ENCODE data around the gene PSPH.
A peak's percentile ranks its signal among the peaks of the same experiment; 100 is the strongest.
"Not testable (repeated sequence)": the region's sequence is repeated elsewhere in the genome, so short reads cannot be mapped to it uniquely, and the experiment has no call there.

Gene PSPH

DNA sequence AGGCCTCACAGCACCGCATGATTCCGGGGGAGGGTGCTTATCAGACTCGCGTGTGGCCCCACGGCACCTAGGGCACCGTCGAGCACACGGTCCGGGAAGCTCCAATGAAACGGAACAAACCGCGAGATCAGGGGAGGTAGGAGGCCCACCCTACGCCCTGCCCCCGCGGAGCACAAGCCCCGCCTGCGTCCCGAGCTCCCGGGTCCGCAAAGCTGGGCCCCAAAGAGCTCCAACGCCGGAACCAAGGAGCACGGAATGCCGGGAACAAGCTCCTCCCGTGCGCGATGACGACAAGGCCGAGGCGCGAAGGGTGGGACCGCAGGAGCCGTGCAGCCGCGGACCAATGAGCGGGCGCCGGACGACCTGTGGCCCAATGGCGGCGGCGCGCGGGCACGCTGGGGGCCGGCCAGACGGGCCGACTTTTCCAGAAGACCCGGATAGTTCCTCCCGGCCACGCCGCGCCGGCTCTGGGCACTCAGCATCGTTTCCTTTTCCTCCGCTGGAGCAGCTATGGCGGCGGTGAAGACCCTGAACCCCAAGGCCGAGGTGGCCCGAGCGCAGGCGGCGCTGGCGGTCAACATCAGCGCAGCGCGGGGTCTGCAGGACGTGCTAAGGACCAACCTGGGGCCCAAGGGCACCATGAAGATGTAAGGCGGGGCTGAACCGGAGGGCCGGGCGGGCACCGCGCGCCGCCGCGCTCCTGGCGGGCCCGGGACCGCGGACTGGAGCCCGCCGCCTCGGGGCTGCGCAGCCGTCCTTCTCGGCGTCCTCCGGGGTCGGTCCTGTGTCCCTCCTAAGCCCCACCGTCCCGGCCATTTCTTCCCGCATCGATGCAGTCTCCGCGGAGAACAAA, at the start of gene PSPH, which contains the start of gene CCT6A:
TSS of gene PSPH (minus strand) at position 106 of the 853 bp plus-strand sequence. CDS start 30,232 bp downstream, outside the sequence.
TSS of gene CCT6A (plus strand) at position 427 of the 853 bp plus-strand sequence. CDS start at position 511, 84 bp downstream.
- peak; percentile 99 for DNase-seq

DNA sequence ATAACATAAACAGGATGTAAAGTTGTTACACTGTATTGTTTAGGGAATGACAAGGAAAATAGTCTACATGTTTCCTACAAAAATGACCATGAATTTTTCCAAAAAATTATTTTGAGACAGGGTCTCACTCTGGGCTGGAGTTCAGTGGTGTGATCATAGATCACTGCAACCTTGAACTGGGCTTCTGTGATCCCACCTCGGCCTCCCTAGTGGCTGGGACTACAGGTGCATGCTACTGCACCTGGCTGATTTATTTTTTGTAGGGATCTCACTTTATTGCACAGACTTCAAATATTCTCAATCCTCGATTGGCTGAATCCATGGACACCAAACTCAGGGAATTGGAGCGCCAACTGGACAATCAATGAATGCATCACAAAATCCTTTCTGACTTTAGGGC, 48.4 kb upstream of the PSPH start:
- no peak for DNase-seq

DNA sequence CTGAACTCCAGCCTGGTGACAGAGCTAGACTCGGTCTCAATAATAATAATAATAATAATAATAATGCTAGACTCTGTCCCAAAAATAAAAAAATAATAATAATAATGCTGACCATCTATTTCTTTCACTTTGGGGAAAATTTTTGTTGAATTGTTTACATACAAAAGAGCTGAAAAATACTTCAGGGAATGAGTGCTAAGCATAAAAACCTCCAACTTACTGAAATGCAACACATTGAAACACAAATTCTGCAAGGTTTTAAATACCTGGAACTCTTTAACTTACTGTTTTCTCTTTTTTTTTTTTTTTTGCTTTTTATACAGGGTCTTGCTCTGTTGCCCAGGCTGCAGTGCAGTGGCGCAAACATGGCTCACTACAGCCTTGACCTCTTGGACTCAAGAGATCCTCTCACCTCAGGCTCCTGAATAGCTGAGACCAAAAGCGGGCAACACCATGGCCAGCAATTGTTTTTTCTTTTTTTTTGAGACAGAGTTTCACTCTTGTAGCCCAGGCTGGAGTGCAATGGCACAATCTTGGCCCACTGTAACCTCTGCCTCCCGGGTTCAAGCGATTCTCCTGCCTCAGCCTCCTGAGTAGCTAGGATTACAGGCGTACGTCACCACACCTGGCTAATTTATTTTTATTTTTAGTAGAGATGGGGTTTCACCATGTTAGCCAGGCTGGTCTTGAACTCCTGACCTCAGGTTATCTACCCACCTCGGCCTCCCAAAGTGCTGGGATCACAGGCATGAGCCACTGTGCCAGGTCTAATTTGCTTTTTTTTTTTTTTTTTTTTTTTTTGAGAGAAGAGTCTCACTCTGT, 47.2 kb upstream of the PSPH start:
- not testable (repeated sequence) for DNase-seq

- DNase-seq, result no peak
Observed at GRCh38 chr7:56097700-56098099, 46.5 kb upstream of the PSPH start.

DNA sequence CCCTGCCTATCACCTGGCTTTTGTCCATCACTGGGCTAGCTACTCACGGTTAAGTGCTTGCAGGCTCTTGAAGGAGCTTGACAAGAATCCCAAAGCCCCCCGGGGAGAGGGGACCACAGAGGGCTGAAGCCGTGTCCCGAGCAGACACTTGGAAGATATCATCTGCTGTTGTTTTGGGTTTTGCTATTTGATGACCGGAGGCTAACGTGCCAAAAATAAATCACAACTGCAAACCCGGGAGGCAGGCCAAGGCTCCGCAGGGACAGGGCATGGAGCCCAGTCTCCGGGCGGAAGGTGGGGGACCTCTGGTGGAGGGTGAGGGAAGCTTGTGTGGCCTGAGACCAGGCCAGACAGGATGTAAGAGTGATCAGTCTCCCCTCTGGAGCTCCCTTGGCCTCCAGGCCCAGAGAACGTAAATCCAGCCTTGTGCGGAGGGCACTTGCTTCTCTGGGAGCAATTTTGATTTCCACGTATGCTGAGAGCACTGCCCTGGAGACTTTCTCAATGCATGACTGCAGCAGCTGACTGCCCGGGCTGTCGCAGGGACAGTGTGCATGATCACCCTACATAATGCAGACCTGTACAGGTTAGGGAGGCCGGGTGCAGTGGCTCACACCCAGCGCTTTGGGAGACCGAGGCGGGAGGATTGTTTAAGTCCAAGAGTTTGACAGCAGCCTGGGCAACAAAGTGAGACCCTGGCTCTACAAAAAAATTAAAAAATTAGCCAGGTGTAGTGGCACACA, 41.7 kb upstream of the PSPH start, which contains the start of gene PHKG1:
TSS of gene PHKG1 (minus strand) at position 164 of the 743 bp plus-strand sequence. CDS start 4,011 bp downstream, outside the sequence.
- DNase-seq, result peak; percentile 88

- DNase-seq, result not testable (repeated sequence)
Observed at GRCh38 chr7:56092388-56092787, 41.1 kb upstream of the PSPH start.

DNA sequence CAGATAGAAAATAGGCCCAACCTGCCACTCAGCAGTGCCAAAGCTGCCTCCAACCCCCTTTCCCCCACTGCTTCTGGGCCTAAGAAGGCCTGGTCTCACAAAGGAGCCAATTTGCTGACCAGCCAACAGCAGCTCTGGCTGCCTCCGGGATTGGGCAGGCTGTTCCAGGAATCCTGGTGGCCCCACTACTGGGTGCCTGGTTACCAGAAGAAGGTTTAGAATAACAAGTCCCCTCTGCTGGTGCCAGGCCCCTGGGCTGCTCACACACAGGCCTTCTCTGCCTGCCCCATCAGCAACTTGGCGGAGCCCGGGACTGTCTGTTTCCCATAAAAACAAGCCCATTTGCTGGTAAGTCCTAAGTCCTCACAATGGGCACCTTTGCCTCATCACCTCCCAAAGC, 40.3 kb upstream of the PSPH start:
- DNase-seq, result peak; percentile 56

DNA sequence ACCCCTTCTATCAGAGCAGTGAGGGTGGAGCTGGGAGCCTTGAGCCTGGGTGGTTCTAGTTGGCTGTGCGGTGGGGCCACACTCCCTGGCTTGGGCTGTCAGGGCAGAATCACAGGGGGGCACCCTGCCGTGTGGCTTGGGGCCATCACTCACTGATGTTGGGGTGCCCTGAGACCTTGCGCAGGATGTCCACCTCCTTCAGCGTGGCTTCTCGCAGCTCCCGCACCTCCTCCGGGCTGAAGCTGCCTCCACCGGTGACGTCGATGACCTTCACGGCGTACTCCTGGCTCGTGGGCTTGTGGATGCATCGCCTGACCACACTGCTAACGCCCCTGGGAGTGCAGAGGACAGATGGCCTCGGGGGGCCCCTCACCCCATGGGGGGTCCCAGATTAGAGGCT, 36.2 kb upstream of the PSPH start:
- no peak for DNase-seq

DNA sequence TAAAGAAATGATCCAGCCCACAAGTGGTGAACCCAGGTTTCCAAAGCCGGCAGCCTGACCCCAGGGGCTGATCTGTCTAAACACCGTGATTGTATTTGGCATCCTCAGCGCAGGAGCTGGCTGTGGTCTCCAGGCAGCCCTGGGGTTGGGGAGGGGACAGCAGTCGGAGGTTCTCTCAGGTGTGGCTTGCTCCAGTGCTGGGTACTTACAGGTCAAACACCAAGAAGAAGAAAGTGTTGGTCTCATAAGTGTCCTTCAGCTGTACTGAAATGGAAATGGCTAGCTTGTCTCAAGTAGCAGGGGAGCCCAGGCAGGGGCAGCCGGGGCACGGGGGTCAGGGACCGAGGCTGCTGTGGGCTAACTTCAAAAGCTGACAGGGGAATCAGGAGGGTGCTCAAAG, 35.5 kb upstream of the PSPH start:
- DNase-seq, result no peak

DNA sequence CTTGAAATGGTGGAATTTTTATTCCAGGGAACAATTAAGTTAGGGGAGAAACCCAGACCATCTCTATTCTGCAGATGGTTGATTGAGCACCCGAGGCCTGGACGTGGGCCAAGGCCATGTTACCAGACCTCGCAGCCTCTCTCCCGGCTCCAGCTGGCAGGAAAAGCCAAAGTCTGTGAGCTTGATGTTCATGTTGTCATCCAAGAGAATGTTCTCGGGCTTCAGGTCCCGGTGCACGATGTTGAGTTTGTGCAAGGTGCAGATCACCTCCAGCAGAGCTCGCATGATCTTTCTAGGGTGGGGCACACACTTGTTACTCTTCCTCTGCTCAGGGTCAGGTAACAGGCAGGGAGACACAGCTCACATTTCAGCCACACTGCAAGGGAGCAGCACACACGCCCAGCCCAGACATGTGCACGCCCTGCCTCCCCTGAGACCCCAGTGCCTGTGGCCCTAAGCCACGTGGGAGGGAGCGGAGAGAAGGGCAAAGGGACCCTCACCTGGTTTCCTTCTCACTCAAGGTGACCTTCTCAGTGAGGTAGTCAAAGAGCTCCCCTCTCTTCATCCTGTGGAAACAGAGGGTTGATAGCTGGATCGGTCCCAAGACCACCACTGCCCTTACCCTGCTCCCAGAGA, 32.0 kb upstream of the PSPH start:
- no peak for DNase-seq

- no peak for DNase-seq
Observed at GRCh38 chr7:56081626-56082340, 30.5 kb upstream of the PSPH start.

DNA sequence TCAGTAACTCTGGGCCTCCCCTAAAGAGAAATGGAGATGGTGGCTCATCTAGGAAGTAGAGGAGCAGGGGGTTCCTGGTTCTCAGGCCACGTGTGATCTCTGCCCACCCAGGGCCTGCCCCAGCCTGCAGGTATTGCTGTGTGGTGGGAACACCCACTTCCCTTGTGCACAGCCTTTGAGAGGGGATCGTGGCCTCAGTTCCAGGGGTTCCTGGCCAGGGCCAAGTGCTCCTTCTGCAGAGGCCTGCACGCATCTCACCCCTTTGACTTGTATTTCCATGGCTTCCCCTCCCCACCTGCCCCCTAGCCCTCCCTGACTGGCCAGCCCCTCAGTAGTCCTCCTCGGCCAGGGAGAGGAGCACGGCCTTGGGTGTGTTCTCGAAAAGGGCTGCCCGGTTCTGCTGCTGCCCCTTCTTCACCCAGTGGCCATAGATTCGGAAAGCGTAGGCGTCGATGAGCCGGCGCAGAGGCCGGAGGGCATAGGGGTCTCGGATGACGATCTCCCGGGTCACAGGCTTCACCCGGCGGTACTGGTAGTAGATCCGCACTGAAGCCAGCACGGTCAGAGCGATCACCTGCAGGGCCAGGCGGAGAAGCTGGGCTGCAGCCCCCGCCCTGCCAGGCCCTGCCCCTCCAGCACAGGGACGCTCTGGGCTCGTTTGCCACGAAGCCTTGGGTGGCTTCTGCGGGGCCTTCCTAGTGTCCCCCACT, 29.6 kb upstream of the PSPH start:
- not testable (repeated sequence) for DNase-seq

DNA sequence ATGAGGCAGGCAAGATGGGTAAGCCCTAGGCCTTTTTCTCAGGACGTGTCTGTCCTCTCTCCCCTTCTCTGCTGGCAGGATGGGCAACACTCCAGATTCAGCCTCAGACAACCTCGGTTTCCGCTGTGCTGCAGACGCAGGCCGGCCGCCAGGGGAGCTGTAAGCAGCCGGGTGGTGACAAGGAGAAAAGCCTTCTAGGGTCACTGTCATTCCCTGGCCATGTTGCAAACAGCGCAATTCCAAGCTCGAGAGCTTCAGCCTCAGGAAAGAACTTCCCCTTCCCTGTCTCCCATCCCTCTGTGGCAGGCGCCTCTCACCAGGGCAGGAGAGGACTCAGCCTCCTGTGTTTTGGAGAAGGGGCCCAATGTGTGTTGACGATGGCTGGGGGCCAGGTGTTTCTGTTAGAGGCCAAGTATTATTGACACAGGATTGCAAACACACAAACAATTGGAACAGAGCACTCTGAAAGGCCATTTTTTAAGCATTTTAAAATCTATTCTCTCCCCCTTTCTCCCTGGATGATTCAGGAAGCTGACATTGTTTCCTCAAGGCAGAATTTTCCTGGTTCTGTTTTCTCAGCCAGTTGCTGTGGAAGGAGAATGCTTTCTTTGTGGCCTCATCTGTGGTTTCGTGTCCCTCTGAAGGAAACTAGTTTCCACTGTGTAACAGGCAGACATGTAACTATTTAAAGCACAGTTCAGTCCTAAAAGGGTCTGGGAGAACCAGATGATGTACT, 28.4 kb upstream of the PSPH start:
- DNase-seq, result peak; percentile 65

DNA sequence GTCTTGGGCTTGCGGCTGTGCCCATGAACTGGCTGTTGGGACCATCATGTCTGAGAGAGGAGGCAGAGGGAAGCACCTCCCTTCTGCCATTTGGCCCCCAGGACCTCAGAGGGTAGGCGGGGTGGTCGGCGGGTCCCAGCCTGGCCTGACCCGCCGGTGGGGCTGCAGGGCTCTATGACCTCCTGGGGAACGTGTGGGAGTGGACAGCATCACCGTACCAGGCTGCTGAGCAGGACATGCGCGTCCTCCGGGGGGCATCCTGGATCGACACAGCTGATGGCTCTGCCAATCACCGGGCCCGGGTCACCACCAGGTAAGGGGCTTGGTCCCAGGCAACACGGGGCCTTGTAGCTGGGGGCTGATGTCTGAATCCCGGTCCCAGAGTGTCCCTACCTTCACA, 27.0 kb upstream of the PSPH start:
- DNase-seq, result no peak

DNA sequence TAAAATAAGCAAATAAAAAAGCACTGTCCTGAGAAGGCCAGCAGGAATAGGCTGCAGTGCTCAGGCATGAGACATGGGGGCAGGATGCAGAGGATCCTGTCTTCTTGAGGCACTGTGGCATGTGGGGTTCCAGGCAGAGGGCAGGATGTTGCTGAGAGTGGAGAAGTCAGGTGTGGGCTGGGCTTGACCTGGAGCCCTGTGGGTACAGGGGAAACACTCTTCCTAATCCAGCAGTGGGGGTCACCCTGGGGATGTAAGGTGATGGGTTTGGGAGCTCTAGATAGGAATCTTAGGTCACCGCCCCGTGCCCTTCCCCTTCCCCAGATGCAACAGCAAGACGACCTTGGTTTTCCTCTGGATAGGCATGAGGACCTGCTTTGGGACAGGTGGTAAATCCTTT, 26.4 kb upstream of the PSPH start:
- DNase-seq, result no peak

GRCh38 chr7:56074371-56074791, 23.1 kb upstream of the PSPH start:
- DNase-seq, result peak; percentile 86

GRCh38 chr7:56066376-56066775, 15.1 kb upstream of the PSPH start:
- not testable (repeated sequence) for DNase-seq

DNA sequence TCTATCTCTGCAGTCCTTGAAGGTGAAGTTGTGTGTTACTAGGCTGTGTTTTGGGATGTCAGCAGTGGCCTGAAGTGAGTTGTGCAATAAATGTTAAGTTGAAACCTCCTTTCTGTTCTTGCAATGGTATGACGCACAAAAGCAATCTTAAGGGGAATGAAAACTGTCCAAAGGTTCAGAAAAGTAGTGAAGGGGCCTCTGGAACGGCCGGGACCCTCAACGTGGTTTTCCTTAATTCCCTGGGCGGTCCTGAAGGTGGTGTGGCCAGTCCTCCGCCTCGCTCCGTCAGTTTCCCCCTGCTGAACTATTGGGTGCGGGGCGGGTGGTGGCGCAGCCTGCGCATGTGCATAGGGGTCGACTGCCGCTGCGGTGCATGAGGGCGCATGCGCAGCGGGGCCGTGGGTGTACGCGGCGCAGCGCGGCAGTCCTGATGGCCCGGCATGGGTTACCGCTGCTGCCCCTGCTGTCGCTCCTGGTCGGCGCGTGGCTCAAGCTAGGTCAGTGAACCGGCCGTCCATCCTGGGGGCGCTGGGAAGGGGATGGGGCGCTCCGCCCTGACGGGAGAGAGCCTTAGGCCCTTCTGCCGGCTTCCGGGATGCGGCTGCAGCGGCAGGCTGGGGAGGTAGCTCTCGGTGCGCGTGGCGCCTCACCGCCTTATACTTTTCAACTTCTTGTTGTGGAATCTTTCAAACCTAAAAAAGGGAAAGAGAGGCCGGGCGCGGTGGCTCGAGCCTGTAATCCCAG, 12.8 kb upstream of the PSPH start, which contains the start of gene SUMF2:
TSS of gene SUMF2 (plus strand) at position 405 of the 744 bp plus-strand sequence. CDS start at position 431, 26 bp downstream.
- peak; percentile 95 for DNase-seq

- DNase-seq, result no peak
Observed at GRCh38 chr7:56063500-56063881, 12.2 kb upstream of the PSPH start.

Data from right hindlimb (tissue), 1 donor.